ENCODE results near the gene VSIG10L2. TPM values are rescaled to one million over a fixed set of nuclear protein-coding genes. Genes with fewer than 3 reads are reported as not detected.

VSIG10L2 gene
- total RNA-seq, 1 experiment from 2014 or later, result not detected

GRCh38 chr11:125954945-125955640 is 9.2 kb downstream of the VSIG10L2 start:
- H3K79me2 ChIP-seq (ENCODE audit: insufficient read depth, low read length), result no peaks in the 10 kb centered on the region
- no peaks in the 10 kb centered on the region for H3K4me1 ChIP-seq (ENCODE audit: control insufficient read depth in 1 of 2, insufficient read depth in 2 of 2, low read length in 2 of 2)
- ChIA-PET POLR2A (no interaction called here), RAD21 (ENCODE audit: low non-redundant PET in 1 of 2, low total read pairs in 2 of 2, uncharacterized antibody in 2 of 2, unreplicated experiment in 2 of 2) (no interaction called here), CTCF (no interaction called here)
- DNase-seq (ENCODE audit: low read depth, low spot score) (no peak), ATAC-seq (no peak)
- no peaks in the 10 kb centered on the region for H3K36me3 ChIP-seq (ENCODE audit: control insufficient read depth in 1 of 2, insufficient read depth in 2 of 2, low read length in 2 of 2)
- no peak overlapping the region for H3K4me3 ChIP-seq (replicated peaks in 1 of 2; ENCODE audit: low read depth in 1 of 2, low read length in 2 of 2)
- no peaks in the 10 kb centered on the region for H3K27me3 ChIP-seq (ENCODE audit: insufficient read depth, low read length)
- no peak overlapping the region for H3K9ac ChIP-seq (ENCODE audit: low read length)
- intact Hi-C loops (cut with micrococcal nuclease), result no loop called here
- no peaks in the 10 kb centered on the region for H4K20me1 ChIP-seq (ENCODE audit: insufficient read depth)
- BruUV-seq (replicated peaks), result no TSS peak
- no peak overlapping the region for H3K4me2 ChIP-seq (ENCODE audit: low read length)
- H3K9me2 ChIP-seq (ENCODE audit: insufficient read depth), result no peaks in the 10 kb centered on the region
- no peak overlapping the region for H3K27ac ChIP-seq (ENCODE audit: low read depth, low read length)
- no peaks in the 10 kb centered on the region for H3K9me3 ChIP-seq (ENCODE audit: control insufficient read depth in 1 of 2, insufficient read depth in 1 of 2, low read depth in 1 of 2, low read length in 2 of 2)
- TF ChIP-seq FOSL1 (IDR thresholded peaks at IDR 0.05; ENCODE audit: low read depth), result no peak
- TF ChIP-seq ATF3 (IDR thresholded peaks at IDR 0.05), result no peak
- TF ChIP-seq, protein P1, sequence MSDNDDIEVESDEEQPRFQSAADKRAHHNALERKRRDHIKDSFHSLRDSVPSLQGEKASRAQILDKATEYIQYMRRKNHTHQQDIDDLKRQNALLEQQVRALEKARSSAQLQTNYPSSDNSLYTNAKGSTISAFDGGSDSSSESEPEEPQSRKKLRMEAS (IDR thresholded peaks at IDR 0.05), result no peak
- no peak for TF ChIP-seq EGR1 (IDR thresholded peaks at IDR 0.05; ENCODE audit: low read depth)
- no peak for TF ChIP-seq CEBPB (IDR thresholded peaks at IDR 0.05; ENCODE audit: low read depth)
- no peak overlapping the region for H2AFZ ChIP-seq (ENCODE audit: low read depth, low read length, poor library complexity, severe bottlenecking)

- Histone ChIP-seq H3K9me2 (ENCODE audit: insufficient read depth) (no peaks in the 10 kb centered on the region), H4K20me1 (ENCODE audit: insufficient read depth) (no peaks in the 10 kb centered on the region), H3K27me3 (ENCODE audit: insufficient read depth, low read length) (no peaks in the 10 kb centered on the region), H3K79me2 (ENCODE audit: insufficient read depth, low read length) (no peaks in the 10 kb centered on the region), H3K36me3 (ENCODE audit: control insufficient read depth in 1 of 2, insufficient read depth in 2 of 2, low read length in 2 of 2) (no peaks in the 10 kb centered on the region), H3K27ac (ENCODE audit: low read depth, low read length) (no peak overlapping the region), H3K4me3 (replicated peaks in 1 of 2; ENCODE audit: low read depth in 1 of 2, low read length in 2 of 2) (no peak overlapping the region), H3K4me1 (ENCODE audit: control insufficient read depth in 1 of 2, insufficient read depth in 2 of 2, low read length in 2 of 2) (no peaks in the 10 kb centered on the region), H3K9me3 (ENCODE audit: control insufficient read depth in 1 of 2, insufficient read depth in 1 of 2, low read depth in 1 of 2, low read length in 2 of 2) (no peaks in the 10 kb centered on the region), H2AFZ (ENCODE audit: low read depth, low read length, poor library complexity, severe bottlenecking) (no peak overlapping the region), H3K9ac (ENCODE audit: low read length) (no peak overlapping the region), H3K4me2 (ENCODE audit: low read length) (no peak overlapping the region)
- intact Hi-C loops (cut with micrococcal nuclease), result no loop called here
- POLR2A ChIA-PET, result no interaction called here
- TF ChIP-seq CTCF (IDR thresholded peaks at IDR 0.05 in 2 of 3, conservative IDR thresholded peaks at IDR 0.05 in 1 of 3; ENCODE audit: borderline replicate concordance in 1 of 3, insufficient read depth in 1 of 3, low read depth in 2 of 3, low read length in 2 of 3) (no peak), EZH2 (IDR thresholded peaks at IDR 0.05) (no peak)
- RAD21 ChIA-PET (ENCODE audit: low non-redundant PET in 1 of 2, low total read pairs in 2 of 2, uncharacterized antibody in 2 of 2, unreplicated experiment in 2 of 2), result no interaction called here
- CTCF ChIA-PET, result no interaction called here
- no TSS peak for BruUV-seq (replicated peaks)
- ATAC-seq (no peak), DNase-seq (ENCODE audit: low read depth, low spot score) (no peak)
Observed at GRCh38 chr11:125955856-125956255, 10.0 kb downstream of the VSIG10L2 start.
